Mucosa of descending colon (tissue), 3 donors: ENCODE results near the gene AKAP6. TPM values are rescaled to one million over a fixed set of nuclear protein-coding genes. Genes with fewer than 3 reads are reported as not detected.

Experiments used
- ATAC-seq: fragments of 200-7000 bp; cut with Tn5 transposase; one replicate; pipeline ENCODE4 v1.9.1; 2020; ENCODE audit warnings: mild to moderate bottlenecking, moderate library complexity
- DNase-seq, 3 donors: peaks; one replicate each; pipeline ENCODE4 v3.0.0-alpha.2; 2020
- H3K36me3 ChIP-seq: fragments of 200-600 bp; one replicate; pipeline ENCODE4 v1.8.0; 2021; ENCODE audit warnings: low read depth, mild to moderate bottlenecking
- H3K4me1 ChIP-seq: fragments of 200-600 bp; one replicate; pipeline ENCODE4 v1.8.0; 2021; ENCODE audit warnings: low read depth, mild to moderate bottlenecking
- H3K4me3 ChIP-seq: fragments of 200-600 bp; one replicate; pipeline ENCODE4 v1.8.0; 2021; ENCODE audit warnings: mild to moderate bottlenecking
- H3K9me3 ChIP-seq: fragments of 200-600 bp; one replicate; pipeline ENCODE4 v1.8.0; 2021; ENCODE audit warnings: mild to moderate bottlenecking
- CTCF ChIP-seq: fragments of 200-600 bp; IDR thresholded peaks from one replicate; pipeline ENCODE4 v1.8.0; 2022; ENCODE audit warnings: antibody characterized with exemption, mild to moderate bottlenecking
- intact Hi-C, 2 donors: fragments of 100-400 bp; cut with DNase I in 1 of 2; cut with micrococcal nuclease in 1 of 2; formaldehyde crosslinking; loops; one replicate each; pipeline versions ENCODE4 v1.11.0 to v1.11.1; 2022; cut with DNase I, micrococcal nuclease
- total RNA-seq, 3 donors: library from RNA; stranded (reverse); fragmentation: NEBNext Ultra II Directional in 2 of 3; extraction: Animal tissue kit (Norgen Biotek cat#: 25700) in 2 of 3; gene quantifications; one replicate each; pipeline versions ENCODE4 v1.2.1 to v1.2.4, GENCODE V29; 2021 to 2023
- donor health status: DM: no; HTN: no; CAD: no; lungs with moderate emphysema.
- donor health status: DM: no; HTN: no; CAD: no.
- donor health status: DM: no; HTN: yes; CAD: no.

The AKAP6 gene
- total RNA-seq, 3 donors from 2014 or later = 4.2 to 30.8 (median 5.4) TPM

- Histone ChIP-seq H3K4me3 (no peak overlapping the region), H3K4me1 (no peaks in the 10 kb centered on the region), H3K36me3 (no peaks in the 10 kb centered on the region), H3K9me3 (no peaks in the 10 kb centered on the region)
- intact Hi-C loops = no loop called here
- peak in 1 of 3 donors; percentile 23 for DNase-seq
- ATAC-seq = peak; percentile 18
- TF ChIP-seq CTCF = no peak
These were observed 364.0 kb downstream of the AKAP6 start for GRCh38 chr14:32693114-32693513.

GRCh38 chr14:32694795-32695449, 365.8 kb downstream of the AKAP6 start:
- no peak for DNase-seq
- no peak for ATAC-seq
- Histone ChIP-seq H3K4me3 (no peak overlapping the region), H3K9me3 (no peaks in the 10 kb centered on the region), H3K36me3 (no peaks in the 10 kb centered on the region), H3K4me1 (no peaks in the 10 kb centered on the region)
- TF ChIP-seq CTCF = no peak
- intact Hi-C loops = no loop called here

- intact Hi-C loops = no loop called here
- no peaks in the 10 kb centered on the region for H3K4me1 ChIP-seq
- ATAC-seq = no peak
- no peaks in the 10 kb centered on the region for H3K9me3 ChIP-seq
- H3K4me3 ChIP-seq = no peak overlapping the region
- H3K36me3 ChIP-seq = no peaks in the 10 kb centered on the region
- no peak for TF ChIP-seq CTCF
- DNase-seq = no peak
These were observed 367.4 kb downstream of the AKAP6 start for GRCh38 chr14:32696325-32697091.

DNA sequence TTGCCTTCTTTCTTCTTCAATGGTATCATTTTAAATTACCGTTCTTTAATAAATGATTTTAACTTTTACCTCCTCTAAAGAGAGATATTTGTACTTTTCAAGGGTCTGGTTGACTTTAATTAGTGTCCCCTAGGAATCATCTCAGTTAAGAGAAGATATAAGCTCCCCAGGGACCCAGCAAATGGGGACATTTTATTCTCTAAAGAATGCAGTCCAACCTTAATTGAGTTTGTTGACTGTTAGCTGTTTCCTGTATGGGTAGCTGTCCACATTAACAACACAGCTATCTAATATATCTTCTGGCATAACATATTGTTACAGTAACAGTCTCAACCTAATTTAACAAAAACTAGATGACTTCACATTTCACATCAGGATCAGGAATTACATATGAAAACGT, 368.0 kb downstream of the AKAP6 start:
- TF ChIP-seq CTCF = no peak
- intact Hi-C loops = no loop called here
- no peak overlapping the region for H3K4me3 ChIP-seq
- H3K4me1 ChIP-seq = no peaks in the 10 kb centered on the region
- ATAC-seq = no peak
- no peak for DNase-seq
- no peaks in the 10 kb centered on the region for H3K9me3 ChIP-seq
- no peaks in the 10 kb centered on the region for H3K36me3 ChIP-seq

DNA sequence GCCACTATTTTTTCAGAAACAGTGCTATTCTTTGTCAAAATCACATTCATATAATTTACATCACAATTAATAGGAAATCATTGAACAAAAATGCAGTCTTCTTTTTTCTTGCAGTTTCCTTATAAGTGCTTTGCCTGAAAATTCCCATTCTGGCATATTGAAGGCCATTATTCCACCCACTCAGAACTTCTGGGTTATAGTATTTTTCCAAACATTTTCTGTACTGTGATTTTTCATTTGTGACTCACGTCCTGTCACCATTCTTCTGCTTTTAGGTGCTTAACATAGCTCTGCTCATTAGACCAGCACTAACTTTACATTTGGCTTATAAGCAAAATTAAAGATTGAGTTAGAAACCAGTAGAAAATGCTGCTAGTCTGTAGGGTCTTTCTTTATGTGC, 368.6 kb downstream of the AKAP6 start:
- TF ChIP-seq CTCF = no peak
- Histone ChIP-seq H3K9me3 (no peaks in the 10 kb centered on the region), H3K4me3 (no peak overlapping the region), H3K36me3 (no peaks in the 10 kb centered on the region), H3K4me1 (no peaks in the 10 kb centered on the region)
- no peak for ATAC-seq
- no peak for DNase-seq
- intact Hi-C loops = no loop called here
